ENCODE measurements around the gene GBP4. TPM values are rescaled to one million over a fixed set of nuclear protein-coding genes. Genes with fewer than 3 reads are reported as not detected.

GBP4 gene
- total RNA-seq = 2.9 and 3.6 TPM in 2 replicates

GRCh38 chr1:89198491-89199072 lies at the start of gene GBP4:
Gene GBP4 (minus strand): TSS chr1:89198942. CDS start chr1:89198834, 108 bp downstream.

GRCh38 chr1:89175601-89176256 lies 23.0 kb downstream of the GBP4 start, which contains the start of gene GBP7:
Gene GBP7 (minus strand): TSS chr1:89176003. CDS start chr1:89171935, 4,068 bp downstream.

Other genes starting within 250 kb of the GBP4 start
- 47.9 and 50.7 TPM in 2 replicates for gene KYAT3, start 206.3 kb downstream of the GBP4 start, total RNA-seq
- 17.2 and 19.8 TPM in 2 replicates for gene RBMXL1, start 206.3 kb downstream of the GBP4 start, total RNA-seq
- 18.1 and 30.6 TPM in 2 replicates for gene GBP3, start 176.1 kb downstream of the GBP4 start, total RNA-seq
- gene GBP1, start 133.7 kb downstream of the GBP4 start, total RNA-seq = 23.3 and 27.4 TPM in 2 replicates
- gene GBP2, start 72.8 kb downstream of the GBP4 start, total RNA-seq = 33.0 and 38.4 TPM in 2 replicates
- gene GBP7, start 22.9 kb downstream of the GBP4 start, total RNA-seq = not detected in 2 replicates
- 0.29 TPM in 1 of 2 replicates, not detected in the other for gene GBP5, start 73.9 kb upstream of the GBP4 start, total RNA-seq
- not detected in 2 replicates for gene GBP6, start 165.1 kb upstream of the GBP4 start, total RNA-seq